Activated CD4-positive, alpha-beta T cell treated with anti-CD3 and anti-CD28 coated beads for 24 hours (primary cell): ENCODE results near the gene PALLD.
A peak's percentile ranks its signal among the peaks of the same experiment; 100 is the strongest.

Experiments
- DNase-seq, 2 donors: peaks; one replicate each; pipeline ENCODE4 v3.0.0-alpha.2; 2020; ENCODE audit warnings: low read depth in 2 of 2

Gene PALLD

DNA sequence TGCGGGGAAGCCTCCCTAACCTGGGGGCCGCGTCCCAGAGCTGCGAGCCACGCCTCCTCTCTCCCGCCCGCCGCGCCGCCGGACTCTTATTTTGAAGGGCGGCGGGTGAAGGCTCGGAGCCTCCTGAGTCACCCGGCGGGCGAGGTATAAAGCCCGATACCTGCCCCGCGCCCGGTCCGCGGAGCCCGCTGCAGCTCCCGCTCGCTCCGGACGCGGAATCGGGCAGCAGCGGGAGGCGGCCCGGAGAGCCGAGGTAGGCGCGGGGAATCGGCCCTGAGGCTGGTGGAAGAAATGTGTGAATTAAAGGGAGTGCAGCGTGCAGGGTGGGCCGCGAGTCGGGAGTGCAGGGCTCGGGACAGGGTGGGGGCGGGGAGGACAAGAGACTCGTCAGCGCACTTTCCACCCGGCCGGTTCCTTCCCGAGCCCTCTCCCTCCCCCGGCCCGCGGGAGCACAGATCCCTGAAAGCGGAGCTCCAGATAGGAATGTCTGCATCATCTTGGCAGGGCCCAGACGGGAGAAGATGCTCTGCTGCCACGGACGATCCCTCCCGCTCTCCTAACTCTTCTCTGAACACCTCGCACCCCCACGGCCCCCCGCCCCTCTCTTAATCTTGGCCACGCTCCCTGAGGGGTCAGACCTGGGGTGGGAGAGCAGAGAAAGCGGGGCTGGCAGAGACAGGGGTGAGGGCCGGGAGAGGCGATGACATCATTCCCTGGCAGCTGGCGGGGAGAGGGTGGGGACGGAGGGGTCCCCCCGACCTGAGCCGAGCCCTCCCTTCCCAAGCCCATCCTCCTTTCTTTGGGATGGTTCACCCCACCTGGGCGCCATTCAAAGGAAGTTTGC lies 335.3 kb downstream of the PALLD start:
- peak; percentile 33 to 54 for DNase-seq

DNA sequence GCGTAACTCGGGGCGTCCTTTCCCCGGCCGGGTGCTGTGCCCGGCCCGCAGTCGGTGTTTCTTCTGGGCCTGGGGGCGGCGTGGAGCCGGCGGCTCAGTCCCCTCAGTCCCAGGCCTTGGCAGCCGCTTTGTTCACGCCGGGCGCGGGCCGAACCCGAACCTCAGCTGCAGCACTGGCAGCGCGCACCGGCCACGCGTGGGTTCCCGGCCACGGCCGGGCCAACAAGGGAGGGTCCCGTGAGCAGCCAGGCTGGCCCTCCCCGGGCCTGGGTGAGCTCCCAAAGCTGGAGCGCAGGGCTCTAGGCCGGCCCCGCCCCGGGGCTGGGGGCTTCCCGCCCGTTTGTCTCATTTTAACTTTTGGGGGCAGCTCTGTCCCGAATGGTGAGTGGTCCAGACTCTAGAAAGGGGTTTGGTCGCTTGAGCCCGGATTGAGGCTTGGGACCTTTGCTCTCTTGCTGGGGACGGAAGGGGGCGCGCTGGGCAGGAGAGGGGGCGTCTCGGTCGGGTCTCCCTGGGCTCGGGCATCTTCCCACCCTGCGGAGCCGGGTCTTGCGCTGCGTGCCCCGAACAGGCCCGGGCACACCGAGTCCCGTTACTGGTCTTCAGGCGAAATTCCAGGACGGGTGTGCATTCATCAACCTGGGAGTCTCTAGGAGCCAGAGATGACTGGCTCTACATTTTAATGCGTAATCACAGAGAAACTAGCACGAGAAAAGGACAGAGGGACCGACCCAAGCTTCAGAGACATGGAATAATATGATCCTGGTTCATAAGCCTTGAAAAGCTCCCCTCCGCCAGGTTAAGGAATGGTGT lies 336.1 kb downstream of the PALLD start:
- no peak for DNase-seq

DNA sequence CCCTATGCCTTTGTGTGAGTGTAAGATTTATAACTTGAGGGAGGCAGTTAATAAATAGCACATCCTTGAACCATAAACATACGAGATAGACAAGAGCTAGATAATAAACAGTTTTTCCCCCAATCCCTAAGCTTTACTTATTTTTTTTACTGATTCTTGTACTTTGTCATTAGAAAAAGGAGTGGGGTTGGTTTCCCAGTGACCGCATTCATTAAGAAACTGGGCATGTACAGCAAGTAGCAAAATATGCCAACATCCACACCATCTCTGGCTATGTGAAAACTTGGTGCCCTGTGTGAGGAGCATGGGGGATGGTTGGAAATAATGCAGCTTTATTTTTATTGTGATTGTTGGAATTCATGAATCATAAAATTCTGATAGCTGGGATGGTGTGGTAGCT lies 337.0 kb downstream of the PALLD start:
- DNase-seq = no peak

DNA sequence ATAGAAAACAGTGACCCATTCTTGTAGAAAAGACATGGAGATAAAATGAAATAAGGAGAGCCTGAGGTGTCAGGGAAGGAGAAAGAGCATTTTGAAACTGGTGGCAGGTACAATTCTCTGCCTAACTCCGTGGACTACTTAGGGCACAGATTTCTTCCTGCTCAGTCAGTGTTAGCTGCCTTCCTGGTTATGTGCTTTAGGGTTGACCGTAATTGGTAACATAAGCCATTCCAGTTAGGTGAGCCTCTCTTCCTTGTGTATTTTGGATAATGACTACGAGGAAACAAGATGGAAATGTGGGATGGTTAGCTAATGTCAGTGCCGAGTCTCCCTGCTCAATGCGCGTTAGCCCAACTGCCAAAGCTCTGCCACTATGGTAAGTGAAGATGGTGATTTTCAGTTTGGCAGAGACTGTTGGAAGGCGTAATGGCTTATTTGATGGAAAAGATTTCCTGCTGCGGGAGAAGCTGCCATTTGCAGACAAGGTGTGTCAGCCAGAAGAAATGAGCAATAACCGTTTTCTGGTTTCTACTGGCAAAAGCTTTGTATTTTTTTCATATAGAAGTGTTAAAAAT lies 339.1 kb downstream of the PALLD start:
- no peak for DNase-seq

DNA sequence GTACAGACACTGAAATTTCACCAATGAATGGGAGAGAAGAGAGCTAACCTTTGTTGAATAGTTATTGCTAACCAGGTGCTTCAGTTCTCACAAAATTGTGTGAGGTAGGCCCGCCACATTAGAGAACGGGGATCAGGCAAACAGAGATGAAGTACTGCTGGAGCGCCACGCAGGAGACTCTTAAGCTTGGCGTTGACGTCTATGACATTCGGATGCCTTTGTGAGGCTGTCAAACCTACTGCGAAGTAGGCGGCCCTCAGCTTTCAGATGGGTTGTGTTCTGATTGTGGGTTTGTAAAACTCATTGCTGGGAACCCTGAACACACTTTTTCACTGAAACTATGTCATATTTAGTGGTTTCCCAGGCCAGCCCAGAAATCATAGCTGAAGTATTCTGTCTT lies 339.6 kb downstream of the PALLD start:
- DNase-seq = no peak

DNA sequence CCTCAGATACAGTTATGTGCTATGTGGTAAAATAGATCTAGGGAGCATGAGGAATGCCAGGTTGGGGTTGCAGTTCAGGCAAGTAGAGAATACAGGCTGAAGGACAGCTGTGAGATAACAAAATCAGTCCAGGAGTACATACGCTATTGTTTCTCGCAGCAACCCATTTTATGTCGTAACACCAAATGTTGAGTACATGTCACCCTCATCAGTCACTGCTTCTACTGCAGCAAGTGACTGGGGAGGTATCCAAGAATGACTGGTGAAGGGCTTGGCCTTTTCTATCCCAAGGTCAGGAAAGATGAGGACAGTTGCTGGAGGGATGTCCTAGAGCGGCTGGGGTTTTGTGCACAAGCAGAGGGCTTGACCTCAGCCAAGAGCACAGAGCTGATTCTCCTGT lies 341.1 kb downstream of the PALLD start:
- DNase-seq = no peak

DNA sequence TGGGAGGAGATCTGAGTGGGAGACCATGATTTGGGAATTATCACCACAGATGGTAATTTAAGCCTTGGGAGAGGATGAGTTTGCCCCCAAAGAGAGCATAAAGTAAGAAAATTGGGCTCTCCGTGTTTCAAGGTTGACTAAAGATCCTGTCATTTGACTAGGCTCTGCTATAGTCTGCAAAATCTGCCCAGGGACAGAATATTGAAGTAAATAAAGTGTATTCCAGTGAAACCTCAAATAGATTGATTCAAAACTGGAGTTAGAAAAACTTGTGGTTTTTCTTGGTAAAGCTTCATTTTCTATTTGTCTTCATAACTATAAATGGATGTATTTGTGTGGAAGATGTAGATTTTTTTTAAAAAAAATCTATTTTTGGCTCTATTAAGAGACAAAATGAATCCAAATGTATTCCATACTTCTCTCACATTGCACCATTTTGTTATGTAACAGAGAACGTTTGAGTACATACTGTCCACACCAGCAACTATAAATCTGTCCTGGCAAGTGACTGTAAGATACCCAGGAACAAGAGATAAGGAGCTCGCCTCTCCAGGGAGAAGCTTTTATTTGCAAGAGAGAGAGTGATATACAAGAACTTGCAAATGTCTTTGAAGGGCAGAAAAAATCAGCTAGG lies 343.0 kb downstream of the PALLD start:
- DNase-seq = no peak

DNA sequence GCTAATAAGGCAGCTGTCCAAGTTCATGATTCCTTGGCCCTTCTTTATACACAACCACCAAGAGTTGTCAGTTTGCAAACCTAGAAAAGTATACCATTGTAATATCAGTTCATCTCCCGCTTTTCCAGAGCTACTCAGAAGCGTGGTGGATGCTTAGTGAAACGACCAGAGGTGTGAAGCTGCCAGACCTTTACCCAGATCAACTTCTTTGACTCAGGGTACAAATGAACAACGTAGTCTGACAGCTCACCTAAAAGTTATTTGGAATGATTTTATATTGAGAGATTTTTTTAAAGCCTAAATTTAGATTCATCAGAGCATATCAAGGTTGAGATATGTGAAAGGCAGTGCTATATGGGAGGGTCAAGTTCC lies 343.5 kb downstream of the PALLD start:
- no peak for DNase-seq

DNA sequence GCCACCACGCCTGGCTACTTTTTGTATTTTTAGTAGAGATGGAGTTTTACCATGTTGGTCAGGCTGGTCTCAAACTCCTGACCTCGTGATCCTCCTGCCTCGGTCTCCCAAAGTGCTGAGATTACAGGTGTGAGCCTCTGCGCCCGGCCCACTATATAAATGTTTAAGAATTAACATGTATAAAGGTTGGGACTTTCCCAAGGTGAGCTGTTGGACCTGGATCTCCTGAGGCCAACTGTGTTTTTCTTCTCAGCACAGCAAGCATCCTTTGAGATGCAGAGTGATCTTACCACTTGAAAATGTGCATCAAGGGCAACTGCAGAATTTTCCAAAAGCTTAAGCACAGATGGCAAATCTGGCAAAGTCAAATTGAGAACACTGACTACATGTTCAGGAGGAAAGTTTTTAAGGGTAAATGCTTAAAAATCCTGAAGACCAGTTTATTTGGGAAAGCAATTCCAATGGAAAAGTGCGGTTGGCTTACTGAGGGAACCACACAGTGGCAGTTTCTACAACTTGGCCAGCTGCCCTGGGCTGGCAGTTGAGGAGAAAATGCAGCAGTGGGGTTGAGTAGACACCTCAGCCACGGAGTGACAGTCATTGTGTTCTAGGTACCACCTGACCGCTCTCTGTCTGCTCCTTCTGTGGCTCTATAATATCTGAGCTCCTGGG lies 344.3 kb downstream of the PALLD start:
- DNase-seq = no peak

DNA sequence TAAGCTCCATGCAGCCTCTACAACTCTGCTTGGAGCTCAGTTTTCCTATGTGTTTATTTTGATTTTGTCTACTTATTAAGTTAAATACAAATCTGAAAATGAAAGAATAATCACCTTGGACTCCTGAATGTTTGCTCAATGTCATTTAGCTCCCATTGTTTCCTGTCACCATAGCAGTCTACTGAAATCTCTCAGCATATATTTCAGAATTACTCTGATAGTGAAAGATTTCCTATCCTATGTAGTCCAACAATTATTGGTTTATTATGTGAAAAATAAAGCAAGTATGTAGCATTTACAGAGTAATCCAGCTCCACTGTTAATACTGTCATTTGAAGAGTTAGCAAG lies 344.8 kb downstream of the PALLD start:
- DNase-seq = no peak

DNA sequence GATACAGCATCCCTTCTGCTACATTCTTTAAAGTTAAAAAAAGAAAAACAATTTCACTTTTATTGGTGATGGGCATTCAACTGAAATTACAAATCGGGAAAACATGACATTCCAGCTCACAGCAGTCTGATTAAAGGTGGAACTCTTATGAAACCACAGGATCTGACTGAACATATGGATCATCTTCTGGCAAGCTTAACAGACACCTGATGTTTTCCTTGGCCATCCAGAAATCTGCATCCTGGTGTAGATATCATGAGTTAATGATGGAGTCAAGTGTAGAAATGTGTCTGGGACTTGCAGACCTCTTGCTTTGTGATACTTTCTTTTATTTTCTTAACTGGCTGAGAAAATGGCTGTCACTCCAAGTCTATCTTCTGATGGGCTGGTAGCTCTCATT lies 345.3 kb downstream of the PALLD start:
- DNase-seq = no peak

DNA sequence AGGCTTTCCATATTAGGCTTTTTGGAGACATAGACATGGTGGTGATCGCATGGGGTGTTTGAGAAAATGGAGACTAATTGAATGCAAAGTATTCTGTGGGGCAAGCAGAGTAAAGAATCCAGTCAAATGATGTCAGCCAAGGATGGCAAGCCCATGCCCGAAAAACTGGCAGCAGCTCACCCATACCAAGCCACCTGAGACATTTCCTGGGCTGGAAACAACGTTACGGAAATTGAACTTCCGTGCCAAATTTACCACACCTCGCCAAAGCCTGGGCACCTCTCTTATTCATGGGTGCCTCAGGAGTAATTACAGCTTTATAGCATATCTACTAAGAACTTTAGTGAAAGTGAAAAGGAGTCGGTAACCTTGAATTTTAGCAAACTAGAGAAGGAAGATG lies 346.8 kb downstream of the PALLD start:
- no peak for DNase-seq

DNA sequence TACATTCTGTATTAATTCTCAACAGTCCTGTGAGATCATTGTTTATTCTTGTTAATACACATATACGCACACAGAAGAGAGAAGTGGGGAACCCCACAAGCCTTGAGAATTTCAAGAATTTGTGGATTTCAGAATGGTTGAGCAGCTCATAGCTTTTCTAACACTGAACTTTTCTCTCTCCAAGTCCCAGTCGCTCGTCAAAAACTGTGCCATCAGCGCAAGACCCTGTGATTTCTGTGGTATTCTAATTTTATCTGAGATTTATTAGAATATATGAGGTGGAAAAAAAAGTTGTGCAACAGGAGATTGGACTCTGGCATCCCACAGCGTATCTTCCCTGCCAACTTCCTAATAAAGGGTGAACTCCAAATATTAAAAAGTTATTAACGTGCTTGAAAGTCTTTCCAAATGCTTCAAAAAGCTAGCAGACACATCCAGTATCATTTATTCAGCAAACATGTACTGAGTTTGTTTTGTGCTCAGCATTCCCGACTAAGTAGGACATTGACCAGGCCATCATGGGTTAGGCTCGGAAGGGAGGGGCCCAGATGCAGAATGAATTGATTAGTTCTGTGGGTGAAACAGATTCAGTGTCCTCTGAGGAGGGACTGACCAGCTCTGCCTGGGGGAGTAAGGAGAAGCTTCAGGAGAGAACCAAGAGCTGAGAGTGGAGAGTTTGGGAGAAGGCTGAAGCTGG lies 347.6 kb downstream of the PALLD start:
- no peak for DNase-seq

DNA sequence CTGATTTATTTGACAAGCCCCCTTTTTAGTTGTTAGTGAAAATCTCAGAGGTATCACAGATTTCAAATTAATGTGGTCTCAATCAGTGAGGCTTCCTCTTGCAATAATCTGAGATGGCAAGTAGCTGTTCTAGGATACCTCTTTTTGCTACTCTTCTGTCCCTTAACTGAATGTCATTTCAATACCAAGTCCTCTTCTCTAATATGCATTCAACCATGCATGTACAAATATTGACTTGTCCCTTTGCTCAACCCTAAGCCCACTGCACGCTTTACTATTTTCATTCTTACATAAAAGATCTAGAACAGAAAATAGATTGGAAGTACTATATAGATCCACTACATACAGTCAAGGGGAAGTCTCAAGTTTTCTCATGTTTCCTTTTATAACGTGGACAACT lies 349.0 kb downstream of the PALLD start:
- no peak for DNase-seq

DNA sequence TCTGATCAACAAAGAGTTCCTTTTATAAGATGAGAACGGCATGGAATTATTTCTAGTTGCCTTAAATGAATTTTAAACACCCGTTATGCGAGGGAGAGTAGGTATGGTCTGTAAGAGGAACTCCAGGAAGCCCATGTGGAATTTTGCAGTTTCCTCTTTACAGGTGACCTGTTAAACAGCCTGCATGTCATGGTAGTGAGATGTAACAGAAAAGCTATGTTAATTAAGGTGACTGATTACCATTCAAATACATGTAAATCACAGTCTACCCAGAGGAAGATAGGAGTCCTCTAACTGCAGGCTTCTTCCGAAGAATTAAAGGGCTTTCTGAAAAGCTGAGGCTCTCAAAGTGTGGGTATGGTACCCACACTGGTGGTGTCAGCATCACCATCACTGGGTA lies 349.6 kb downstream of the PALLD start:
- no peak for DNase-seq

DNA sequence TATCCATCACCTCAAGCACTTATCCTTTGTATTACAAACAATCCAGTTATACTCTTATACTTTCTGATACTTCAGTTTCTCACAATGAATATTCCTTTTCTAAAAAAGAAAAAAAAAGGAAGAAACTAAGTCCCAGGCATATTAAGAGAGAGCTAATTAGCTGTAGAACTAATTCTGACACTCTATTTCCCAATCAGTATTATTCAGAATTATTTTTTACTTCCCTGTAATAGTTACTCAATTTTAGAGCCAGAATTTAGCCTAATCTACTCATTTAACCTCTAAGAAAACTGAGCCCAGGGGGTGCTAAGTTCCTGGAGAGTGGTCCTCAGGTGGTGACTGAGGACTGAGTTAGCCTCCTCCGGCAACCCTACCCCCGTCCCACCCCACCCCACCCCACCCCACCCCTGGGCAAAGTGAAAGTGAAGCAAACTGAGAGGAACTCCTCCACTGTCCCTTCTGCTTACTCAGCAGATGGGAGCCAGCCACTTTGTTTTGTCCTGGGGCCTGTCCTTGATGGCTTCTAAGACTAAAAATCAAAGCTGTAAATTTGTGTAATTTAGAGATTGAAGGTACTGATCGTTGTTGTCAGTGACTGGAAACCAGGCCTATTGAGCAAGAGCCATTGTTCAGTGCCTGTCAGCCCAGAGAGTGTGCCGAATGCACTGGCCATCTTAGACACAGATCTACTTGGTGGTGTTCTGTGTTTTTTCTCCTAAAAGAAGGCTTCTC lies 351.1 kb downstream of the PALLD start:
- DNase-seq = no peak

DNA sequence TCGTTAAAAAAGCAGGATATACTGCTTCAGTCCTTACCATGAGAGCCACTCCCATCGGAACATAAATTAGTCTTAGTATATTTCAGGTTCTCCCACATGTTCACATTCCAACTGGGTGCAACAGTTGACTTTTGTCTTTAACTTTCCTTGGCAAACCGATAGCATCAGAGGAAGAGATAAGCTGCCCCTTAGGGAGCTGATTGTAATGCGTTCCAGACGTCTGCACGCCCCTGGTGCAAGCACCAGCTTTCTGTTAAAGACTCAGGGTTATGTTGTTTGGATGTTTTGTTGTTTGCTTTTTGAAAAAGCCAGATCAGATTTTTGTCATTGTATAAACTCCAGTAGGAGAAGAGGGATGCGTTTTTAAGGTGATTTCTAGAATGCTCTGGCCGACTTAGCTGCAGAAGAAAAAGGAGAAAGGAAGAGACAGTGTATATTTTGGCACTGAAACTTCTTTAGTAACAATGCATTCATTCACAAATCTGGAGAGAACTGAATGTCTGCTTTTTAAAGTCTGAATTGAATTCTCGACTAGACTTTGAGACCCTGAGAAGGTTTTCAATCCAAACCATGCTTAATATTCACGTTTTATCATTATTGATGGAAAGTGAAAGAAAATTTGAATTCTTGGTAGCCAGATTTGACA lies 352.3 kb downstream of the PALLD start:
- DNase-seq = no peak

DNA sequence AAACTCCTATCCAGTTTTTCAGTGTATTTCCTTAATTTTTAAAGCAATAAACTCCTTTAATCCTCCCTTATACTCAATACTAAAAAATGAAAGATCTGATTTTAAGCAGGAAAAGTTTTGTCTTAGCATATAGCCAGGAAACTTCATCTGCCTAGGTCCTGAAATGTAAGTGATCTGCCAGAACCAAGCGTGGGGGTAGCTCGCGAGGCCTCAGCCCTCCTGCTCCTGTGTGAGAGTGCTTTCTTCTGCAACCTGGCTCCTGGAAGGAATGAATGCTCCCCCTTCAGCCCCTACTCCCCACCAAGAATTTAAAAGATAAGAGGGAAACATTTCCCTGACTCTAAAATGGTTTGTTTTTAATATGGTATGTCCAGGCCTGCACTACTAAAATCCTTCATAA lies 353.1 kb downstream of the PALLD start:
- no peak for DNase-seq

DNA sequence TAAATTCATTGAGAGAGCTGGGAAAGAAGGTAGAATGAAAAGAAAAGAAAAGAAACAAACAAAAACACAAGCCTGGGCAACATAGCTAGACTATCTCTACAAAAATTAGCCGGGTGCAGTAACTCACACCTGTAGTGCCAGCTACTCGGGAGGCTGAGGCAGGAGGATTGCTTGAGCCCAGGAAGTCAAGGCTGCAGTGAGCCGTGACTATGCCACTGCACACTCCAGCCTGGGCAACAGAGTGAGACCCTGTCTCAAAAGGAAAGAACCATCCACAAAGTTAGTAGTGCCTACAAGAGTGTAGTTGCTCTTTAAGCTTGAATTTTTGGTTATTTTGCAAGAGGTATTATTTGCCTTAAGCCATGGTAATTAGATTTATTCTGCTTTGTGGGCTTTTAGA lies 355.5 kb downstream of the PALLD start:
- no peak for DNase-seq
